Activated T-cell treated with anti-CD3 and anti-CD28 coated beads for 24 hours (primary cell): ENCODE data around the gene SRP9.
A peak's percentile ranks its signal among the peaks of the same experiment; 100 is the strongest.

Experiments
- DNase-seq: peaks from one replicate; pipeline ENCODE4 v3.0.0-alpha.2; 2020; ENCODE audit warnings: low read depth

The SRP9 gene

GRCh38 chr1:225777583-225778336 lies at the start of gene SRP9:
Gene SRP9 (plus strand): TSS chr1:225777826. CDS start chr1:225777941, 115 bp downstream.
- DNase-seq: peak; percentile 98

- DNase-seq: no peak
Observed at GRCh38 chr1:225731491-225731890, 46.1 kb upstream of the SRP9 start.

- no peak for DNase-seq
Observed at GRCh38 chr1:225733254-225733653, 44.4 kb upstream of the SRP9 start.

- no peak for DNase-seq
Observed at GRCh38 chr1:225735252-225736149, 42.1 kb upstream of the SRP9 start.

GRCh38 chr1:225736437-225737098 lies 41.1 kb upstream of the SRP9 start:
- DNase-seq: no peak

GRCh38 chr1:225737161-225737560 lies 40.5 kb upstream of the SRP9 start:
- DNase-seq: no peak

- DNase-seq: no peak
Observed at GRCh38 chr1:225737866-225738265, 39.8 kb upstream of the SRP9 start.

- DNase-seq: no peak
Observed at GRCh38 chr1:225738763-225739162, 38.9 kb upstream of the SRP9 start.

- no peak for DNase-seq
Observed at GRCh38 chr1:225739542-225740107, 38.0 kb upstream of the SRP9 start.

- DNase-seq: no peak
Observed at GRCh38 chr1:225744745-225745144, 32.9 kb upstream of the SRP9 start.

- no peak for DNase-seq
Observed at GRCh38 chr1:225745273-225745672, 32.4 kb upstream of the SRP9 start.

GRCh38 chr1:225746361-225747179 lies 31.1 kb upstream of the SRP9 start:
- no peak for DNase-seq

GRCh38 chr1:225747566-225747965 lies 30.1 kb upstream of the SRP9 start:
- DNase-seq: no peak

- DNase-seq: no peak
Observed at GRCh38 chr1:225748529-225748928, 29.1 kb upstream of the SRP9 start.

- DNase-seq: no peak
Observed at GRCh38 chr1:225749706-225750105, 27.9 kb upstream of the SRP9 start.

GRCh38 chr1:225750420-225750819 lies 27.2 kb upstream of the SRP9 start:
- no peak for DNase-seq

GRCh38 chr1:225750875-225751824 lies 26.5 kb upstream of the SRP9 start:
- DNase-seq: no peak

- DNase-seq: no peak
Observed at GRCh38 chr1:225752245-225752644, 25.4 kb upstream of the SRP9 start.

- no peak for DNase-seq
Observed at GRCh38 chr1:225754940-225755641, 22.5 kb upstream of the SRP9 start.
